Activated CD8-positive, alpha-beta memory T cell treated with anti-CD3 and anti-CD28 coated beads for 36 hours (primary cell): Measurements from ENCODE around the gene SORL1. TPM values are rescaled to one million over a fixed set of nuclear protein-coding genes. Genes with fewer than 3 reads are reported as not detected.
"Not testable (repeated sequence)": the region's sequence is repeated elsewhere in the genome, so short reads cannot be mapped to it uniquely, and the experiment has no call there.

Experiments
- CTCF ChIA-PET: fragments of 350-600 bp; sonication (Branson Sonifier 250); formaldehyde crosslinking; loops from one replicate; lab custom pipeline; 2021; ENCODE audit warnings: antibody characterized with exemption; lab: Charles Lee
- POLR2A ChIA-PET: fragments of 350-600 bp; sonication (Branson Sonifier 250); formaldehyde crosslinking; loops from one replicate; lab custom pipeline; 2021; ENCODE audit warnings: antibody characterized with exemption; lab: Charles Lee
- total RNA-seq, 2 experiments: library from RNA; stranded (reverse); gene quantifications; one replicate each; pipeline ENCODE4 v1.2.3, GENCODE V29; 2021

The SORL1 gene
- total RNA-seq, 2 experiments from 2014 or later, result 21.8 to 22.0 TPM

DNA sequence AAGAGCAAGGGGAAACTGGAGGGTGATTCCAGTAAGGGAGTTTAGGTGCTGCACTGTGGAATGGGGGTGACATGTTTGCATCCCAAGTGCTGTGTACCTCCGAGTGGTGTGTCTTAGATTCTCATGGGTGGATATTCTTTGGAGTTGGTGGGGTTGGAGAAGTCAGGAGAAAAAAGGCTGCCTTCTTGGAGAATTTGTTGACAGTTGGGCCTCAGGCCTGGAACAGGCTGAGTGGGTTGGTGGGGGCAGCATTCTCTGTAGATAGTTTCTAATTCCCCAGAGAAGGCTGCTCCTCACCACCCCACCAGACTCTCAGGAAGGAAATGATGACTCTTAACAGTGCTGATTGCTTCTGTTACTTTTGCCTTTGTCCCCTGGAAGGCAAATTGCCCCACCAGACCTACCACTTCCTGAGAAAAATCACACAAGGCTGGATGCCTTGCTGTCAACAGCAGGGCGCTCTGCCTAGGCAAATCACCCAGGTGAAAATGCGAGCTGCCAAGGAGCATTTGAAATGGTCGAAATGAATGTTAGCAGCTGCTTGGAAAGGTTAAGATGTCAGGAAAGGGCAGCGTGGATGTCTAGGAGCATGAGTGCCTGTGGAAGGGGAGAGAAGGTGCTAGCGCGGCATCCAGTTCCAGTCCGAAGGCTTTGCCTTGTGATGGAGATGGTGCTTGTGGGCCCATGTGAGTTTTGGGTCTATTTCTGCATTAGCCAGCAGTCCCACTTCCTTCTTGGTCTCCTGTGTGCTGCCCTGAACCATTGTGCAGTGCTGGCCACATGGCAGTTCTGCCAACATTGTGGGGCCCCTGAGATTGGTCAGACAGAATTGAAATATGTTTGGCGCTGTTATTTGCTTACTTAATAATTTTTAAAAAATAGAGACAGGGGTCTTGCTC lies 30.4 kb downstream of the SORL1 start:
- CTCF ChIA-PET, result interaction anchor here (1.0 kb wide), 1 partner anchor 74 kb away, joined by 3 read pairs; no protein-coding TSS in a partner anchor
- POLR2A ChIA-PET, result interaction anchor here (1.3 kb wide), 1 partner anchor 15 kb away, joined by 3 read pairs; no protein-coding TSS in a partner anchor

DNA sequence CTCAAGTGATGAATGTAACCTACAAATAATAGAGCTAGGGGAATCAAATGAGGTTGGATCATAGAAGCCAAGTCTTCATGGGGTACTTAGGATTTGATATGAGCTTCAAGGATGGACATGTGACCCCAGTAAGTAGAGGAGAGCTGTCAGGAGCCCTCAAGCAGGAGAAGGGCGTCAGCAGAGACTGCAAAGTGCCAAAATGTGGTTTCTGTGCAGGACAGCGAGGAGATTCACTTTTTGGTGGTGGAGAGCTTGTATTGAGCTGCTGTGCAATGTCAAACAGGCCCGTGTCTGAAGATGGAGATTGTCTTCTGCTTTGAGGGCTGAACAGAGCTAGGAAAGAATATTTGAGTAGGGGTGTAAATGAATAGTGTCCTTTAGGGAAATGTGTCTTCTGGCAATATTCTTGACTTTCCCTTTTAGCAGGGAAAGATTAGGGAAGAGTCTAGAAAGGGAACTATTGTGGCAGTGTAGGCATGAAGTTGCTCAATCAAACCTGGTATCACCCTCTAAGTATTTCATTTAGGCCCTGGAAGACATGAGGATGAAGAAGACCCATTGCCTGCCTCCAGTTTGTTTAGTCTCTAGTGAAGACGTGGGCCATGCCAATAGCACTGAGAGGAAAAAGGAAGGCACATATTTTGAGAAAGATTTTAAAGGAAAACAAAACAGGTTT lies 31.8 kb downstream of the SORL1 start:
- POLR2A ChIA-PET, result interaction anchor here (1.3 kb wide), 1 partner anchor 16 kb away, joined by 3 read pairs; no protein-coding TSS in a partner anchor

DNA sequence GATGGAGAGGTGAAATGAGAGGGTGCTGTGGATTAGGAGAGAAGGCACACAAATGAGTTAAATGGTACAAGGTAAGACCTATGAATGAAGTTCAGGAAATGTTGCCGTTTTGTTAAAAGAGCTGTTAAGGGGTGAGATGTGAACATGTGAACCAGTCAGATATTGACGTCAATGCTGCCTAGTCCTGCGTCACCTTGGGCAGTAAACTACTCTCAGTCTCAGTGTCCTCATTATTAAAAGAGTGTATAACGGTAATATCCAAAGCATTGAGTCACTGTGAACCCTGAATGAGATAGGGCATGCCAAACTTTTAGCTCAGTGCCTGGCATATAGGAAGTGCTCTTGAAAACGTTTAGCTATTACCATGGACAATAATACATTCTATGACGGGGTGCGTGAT lies 33.1 kb downstream of the SORL1 start:
- POLR2A ChIA-PET, result no interaction called here

More for the DNA sequence above, 31.8 kb downstream of the SORL1 start:
- CTCF ChIA-PET, result interaction anchor here (1.1 to 1.2 kb wide), 2 partner anchors 15 to 104 kb away, joined by 3 to 4 read pairs; no protein-coding TSS in a partner anchor

DNA sequence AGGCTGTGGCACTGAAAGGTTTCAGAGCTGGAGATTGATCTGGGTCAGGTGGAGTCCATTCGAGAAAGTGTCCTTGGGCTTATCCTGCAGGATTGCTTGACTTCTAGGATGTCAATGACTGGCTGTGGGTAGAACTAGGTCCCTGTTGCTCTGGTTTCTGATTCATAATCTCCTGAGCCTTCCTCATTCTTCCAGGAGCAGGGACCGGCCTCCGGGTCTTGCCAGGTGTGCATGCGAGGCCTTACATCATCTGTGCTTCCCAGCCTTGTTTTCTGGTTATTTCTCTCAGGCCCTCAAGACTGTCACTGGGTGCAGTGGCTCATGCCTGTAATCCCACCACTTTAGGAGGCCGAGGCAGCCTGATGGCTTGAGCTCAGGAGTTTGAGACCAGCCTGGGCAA lies 33.9 kb downstream of the SORL1 start:
- CTCF ChIA-PET, result interaction anchor here (1.0 to 1.1 kb wide), 2 partner anchors 8 to 14 kb away, joined by 3 to 4 read pairs; no protein-coding TSS in a partner anchor
- POLR2A ChIA-PET, result no interaction called here

More for the DNA sequence above, 33.1 kb downstream of the SORL1 start:
- CTCF ChIA-PET, result interaction anchor here (0.6 to 1.0 kb wide), 3 partner anchors 7 to 33 kb away, joined by 3 to 6 read pairs (median 4); partner anchors contain the start of gene SORL1-AS1

DNA sequence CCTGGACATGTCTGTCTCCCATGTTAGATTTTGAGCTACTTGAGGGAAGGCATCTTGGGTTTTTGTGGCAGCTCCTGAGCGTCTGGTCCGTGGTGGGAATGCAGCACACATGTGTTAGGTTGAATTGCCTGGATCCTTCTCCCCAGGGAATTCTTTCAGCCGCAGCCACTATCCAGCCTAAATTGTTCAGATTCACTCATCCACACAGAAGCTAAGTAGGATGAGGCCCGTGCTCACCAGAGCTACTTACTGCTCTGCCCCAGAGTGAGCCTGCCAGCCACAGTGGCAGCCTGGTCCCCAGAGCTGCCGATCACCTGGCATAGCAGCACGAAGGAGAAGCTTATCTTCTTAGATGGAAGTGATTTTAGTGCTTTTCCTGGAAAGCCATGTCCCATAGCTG lies 35.1 kb downstream of the SORL1 start:
- POLR2A ChIA-PET, result interaction anchor here (1.0 kb wide), 1 partner anchor 19 kb away, joined by 3 read pairs; no protein-coding TSS in a partner anchor
- CTCF ChIA-PET, result no interaction called here

DNA sequence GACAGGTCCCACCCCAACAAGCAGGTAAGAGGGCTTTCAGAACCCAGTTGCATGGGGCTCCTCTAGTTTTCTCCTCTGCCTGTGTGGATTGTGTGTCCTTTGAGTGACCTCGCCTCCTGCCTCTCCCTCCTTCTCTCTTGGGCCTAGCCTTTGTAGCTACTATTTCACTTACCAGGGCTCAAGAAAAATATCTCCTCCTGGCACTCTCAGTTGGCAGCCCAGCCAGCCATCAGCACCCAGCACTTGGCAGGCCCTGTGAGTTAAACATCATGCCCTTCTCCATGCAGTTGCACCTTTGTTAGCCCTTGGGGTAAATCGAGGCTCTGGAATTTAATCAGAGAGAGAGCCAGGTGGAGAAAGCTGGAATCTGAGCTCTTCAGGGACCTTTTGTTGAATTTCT lies 36.1 kb downstream of the SORL1 start:
- ChIA-PET POLR2A (no interaction called here), CTCF (no interaction called here)

DNA sequence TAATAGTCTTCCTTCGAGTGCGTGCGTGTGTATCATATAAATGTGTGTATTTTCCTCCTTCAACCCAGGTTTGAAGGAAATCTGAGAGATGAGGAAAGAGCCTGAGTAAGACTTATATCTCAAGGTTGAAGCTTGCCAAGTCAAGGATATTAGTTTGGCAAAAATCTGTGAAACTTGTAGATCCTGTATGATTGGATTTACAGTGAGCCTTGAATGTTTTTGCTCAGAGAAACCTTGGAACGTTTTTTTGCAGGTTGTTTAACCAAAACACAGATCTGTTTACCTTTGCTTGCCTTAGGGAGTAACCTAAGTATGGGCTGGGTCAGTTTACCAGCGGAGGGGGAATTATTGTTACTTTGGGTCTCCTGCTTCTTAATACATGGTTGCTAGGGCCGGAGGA lies 36.5 kb downstream of the SORL1 start:
- ChIA-PET CTCF (no interaction called here), POLR2A (no interaction called here)

DNA sequence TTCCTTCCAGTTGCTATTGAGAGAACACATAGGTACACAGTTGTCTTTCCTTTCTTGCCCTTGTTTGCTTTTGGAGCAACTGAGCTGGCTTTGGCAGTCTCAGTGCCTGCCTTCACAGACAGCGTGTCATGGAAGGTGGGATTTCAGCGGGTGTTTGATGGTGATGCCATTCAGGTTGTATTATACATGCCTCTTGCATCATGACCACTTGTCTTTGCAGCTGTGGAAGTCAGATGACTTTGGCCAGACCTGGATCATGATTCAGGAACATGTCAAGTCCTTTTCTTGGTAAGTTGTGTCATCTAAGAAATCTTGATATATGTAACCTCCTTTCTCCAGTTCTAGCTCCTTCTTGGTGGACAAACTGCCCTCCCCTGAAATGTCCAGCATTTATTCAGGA lies 37.7 kb downstream of the SORL1 start:
- CTCF ChIA-PET, result no interaction called here
- POLR2A ChIA-PET, result interaction anchor here (0.6 kb wide), 1 partner anchor 1572 kb away, joined by 5 read pairs; the partner anchor contains the start of gene HSPA8

DNA sequence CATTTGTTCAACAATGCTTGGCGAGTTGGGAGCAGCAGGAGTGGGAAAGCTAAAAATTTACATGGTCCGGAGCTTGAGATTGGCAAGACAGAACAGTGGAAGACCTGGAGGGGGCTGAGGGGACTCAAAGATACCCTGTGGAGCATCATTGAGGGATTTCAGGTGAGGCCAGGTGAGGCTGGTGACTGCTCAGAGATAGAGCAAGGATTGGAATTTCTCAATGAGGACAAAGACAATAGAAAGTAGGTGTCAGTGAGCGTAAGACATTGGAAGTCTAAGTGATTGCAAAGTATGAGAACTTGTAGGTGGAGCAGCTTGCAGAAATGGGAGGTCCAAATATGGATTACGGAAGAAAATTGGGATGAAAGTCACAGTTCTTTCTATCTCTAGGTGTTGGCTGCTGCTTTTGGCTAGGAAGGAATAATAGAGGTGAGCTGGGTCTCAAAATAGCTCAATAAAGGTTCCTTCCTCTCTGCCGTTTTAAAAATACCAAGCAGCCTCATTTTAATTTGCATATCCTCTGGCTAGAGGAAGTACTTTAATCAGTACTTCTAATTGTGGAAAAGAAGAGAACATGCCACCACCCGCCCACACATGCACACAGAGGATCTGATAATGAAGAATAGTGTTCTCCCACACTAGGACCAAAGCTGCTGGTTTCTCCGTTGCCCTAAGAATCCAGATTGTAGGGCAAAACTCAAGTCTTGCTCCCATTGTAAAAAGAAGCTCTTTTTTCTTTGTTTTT lies 42.4 kb downstream of the SORL1 start:
- ChIA-PET CTCF (interaction anchor here (0.5 kb wide), 1 partner anchor 60 kb away, joined by 3 read pairs; no protein-coding TSS in a partner anchor), POLR2A (no interaction called here)

DNA sequence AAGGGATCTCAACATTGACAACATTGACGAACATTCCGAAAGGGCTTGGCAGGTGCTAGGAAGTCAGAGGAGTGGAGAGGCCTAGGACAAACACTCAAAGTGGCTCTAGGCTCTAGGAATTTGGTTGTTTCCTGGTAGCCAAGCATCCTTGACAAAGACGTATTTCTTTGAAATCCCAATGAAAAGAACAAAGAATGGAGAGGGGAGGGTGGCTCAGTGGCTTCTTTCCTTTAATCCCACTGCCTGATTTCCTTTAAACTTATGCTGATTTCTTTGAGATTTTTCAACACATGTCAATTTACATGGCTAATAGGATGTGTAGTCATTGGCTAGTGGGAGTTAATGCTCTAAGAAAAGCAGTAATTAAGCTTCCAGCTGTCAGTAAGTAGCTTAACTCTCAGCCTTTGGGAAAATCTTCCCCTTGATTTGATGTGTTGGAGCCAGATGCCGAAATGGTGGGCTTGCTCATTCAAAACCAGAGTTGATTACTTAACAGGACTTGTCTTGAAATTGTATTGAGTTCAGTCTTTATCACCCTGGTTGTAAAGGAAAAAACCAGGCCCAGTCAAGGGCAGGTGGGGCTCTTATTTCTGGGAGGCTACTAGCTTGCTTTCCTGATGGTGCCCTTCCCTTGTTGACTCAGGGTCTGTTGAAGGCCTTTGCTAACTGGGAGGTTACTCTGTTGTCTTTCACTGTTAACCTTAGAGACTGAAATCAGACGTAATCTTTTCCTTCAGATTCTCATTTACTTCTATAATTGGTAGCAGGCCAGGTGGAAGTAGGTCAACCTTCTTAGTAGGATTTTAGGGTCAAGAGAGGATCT lies 45.3 kb downstream of the SORL1 start:
- ChIA-PET POLR2A (no interaction called here), CTCF (no interaction called here)

DNA sequence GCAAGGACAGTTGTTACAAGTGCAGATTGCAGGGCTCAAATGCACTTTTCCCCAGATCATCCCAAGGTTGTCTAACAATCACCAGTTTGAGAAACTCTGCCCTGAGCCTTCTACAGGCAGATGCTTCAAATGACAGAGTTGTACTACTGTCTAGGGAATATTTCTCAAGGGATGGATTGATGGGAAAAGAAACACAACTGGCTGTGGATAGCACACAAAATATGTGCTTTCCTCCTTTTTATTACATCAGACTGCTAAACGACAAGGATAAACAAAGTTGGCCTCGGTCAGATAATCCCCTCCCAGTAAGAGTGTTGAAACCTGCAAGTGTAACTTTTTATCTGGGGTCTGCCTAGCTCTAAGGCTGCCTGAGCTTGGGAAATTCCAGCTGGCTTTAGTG lies 47.3 kb downstream of the SORL1 start:
- CTCF ChIA-PET, result no interaction called here
- POLR2A ChIA-PET, result no interaction called here

DNA sequence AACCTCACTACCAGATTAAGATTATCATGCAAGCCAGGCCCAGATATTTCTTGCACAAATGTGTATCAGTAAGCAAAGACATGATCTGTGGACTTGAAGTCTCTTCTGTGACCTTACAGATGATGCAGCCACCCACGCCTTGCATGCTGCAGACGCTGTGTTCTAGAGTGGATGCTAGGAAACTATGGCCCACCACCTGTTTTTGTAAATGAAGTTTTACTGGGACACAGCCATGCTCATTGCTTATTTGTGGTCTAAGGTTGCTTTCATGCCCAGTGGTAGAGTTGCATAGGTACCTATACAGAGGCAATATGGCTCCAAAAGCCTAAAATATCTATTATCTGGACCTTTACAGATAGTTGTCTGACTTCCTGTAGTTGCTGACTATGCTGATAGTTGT lies 48.2 kb downstream of the SORL1 start:
- ChIA-PET CTCF (no interaction called here), POLR2A (no interaction called here)

DNA sequence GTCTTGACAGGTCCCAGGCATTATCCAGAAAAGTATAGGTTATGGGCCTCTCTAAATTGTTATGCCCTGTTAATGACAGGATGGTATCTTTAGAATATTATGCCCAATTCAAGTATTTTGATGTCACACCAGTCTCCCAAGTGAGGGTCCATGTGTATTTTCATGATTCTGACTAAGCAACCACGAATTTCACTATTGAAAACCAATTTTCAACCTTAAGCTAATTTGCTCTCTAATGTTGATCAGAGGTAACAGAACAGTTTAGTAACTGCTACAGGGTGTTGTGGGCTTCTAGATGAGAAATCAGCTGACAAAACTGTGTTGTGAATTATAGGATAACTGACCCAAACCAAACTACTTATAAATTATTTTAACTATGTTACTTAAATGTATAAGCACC lies 48.6 kb downstream of the SORL1 start:
- ChIA-PET CTCF (no interaction called here), POLR2A (no interaction called here)

DNA sequence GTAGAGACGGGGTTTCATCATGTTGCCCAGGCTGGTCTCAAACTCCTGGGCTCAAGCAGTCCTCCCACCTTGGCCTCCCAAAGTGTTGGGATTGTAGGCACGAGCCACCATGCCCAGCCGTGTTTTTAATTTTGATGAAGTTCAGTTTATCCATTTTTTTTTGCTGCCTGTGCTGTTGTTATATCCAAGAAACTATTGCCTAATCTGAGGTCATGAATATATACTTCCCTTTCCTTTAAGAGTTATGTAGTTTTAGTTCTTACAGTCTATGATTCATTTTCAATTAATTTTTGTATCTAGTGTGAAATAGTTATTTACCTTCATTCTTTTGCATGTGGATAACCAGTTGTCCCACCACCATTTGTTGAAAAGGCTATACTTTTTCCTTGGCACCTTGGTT lies 50.9 kb downstream of the SORL1 start:
- ChIA-PET POLR2A (no interaction called here), CTCF (no interaction called here)

DNA sequence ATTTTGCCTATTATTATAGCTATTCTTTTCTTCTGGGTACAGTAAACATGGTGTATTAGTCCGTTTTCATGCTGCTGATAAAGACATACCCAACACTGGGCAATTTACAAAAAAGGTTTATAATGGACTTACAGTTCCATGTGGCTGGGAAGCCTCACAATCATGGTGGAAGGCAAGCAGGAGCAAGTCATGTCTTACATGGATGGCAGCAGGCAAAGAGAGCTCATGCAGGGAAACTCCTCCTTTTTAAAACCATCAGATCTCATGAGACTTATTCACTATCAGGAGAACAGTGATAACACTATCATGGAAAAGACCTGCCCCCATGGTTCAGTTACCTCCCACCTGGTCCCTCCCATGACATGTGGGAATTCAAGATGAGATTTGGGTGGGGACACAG lies 54.1 kb downstream of the SORL1 start:
- POLR2A ChIA-PET, CTCF ChIA-PET: not testable (repeated sequence)

DNA sequence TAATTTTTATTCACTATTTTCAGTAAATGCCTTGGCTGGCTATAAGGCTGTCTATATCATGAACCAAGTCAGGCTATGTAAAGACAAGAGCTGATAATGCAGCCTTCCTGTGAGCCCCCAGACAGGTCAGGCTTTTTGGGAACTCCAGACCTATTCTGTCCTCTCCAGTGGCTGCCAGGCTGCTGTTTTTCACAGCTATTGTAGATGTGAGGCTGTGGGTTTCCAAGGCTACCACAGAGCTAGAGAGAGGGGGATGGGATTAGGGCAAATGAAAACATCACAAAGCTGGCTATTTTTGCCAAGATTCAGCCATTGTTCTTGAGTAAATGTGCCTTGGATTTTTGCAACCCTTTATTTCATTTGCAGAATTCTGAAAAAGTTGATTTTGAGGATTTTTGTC lies 56.3 kb downstream of the SORL1 start:
- POLR2A ChIA-PET, result no interaction called here
- CTCF ChIA-PET, result interaction anchor here (0.5 kb wide), 1 partner anchor 99 kb away, joined by 3 read pairs; no protein-coding TSS in a partner anchor

DNA sequence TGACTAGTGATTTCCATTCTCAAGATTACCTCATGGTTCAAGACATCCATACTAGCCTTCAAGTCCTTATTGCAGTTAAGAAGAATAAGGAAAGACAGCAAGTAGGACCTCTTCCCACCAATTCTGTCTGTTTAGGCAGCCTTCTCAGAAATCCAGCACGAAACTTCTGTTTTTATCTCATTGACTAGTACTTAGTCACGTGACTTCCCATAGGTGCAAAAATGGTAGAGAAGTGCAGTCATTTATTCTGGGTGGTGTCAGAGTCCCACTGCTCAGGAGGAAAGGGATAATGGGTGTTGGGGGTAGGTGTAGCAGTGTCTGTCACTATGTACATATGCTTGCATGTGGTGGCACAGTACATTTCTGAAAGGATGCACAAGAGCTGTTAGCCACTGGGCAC lies 58.3 kb downstream of the SORL1 start:
- POLR2A ChIA-PET, result no interaction called here
- CTCF ChIA-PET, result no interaction called here
